HG03039 (cell line): Measurements from ENCODE around the gene TMEM169.
"Not testable (repeated sequence)": the region's sequence is repeated elsewhere in the genome, so short reads cannot be mapped to it uniquely, and the experiment has no call there.

ENCODE experiments used
- ATAC-seq: cut with Tn5 transposase; IDR thresholded peaks from one replicate; pipeline ENCODE4 v1.9.1; 2021; ENCODE audit warnings: mild to moderate bottlenecking, moderate library complexity; ENCODE audit not compliant: unreplicated experiment

Gene TMEM169

GRCh38 chr2:216071111-216071851, 10.4 kb upstream of the TMEM169 start:
- no peak for ATAC-seq

- no peak for ATAC-seq
These were observed 9.2 kb upstream of the TMEM169 start for GRCh38 chr2:216072473-216072872.

GRCh38 chr2:216073773-216074172, 7.9 kb upstream of the TMEM169 start:
- no peak for ATAC-seq

GRCh38 chr2:216074380-216074779, 7.3 kb upstream of the TMEM169 start:
- ATAC-seq: no peak

- no peak for ATAC-seq
These were observed 6.9 kb upstream of the TMEM169 start for GRCh38 chr2:216074794-216075193.

GRCh38 chr2:216075510-216076485, 5.9 kb upstream of the TMEM169 start:
- ATAC-seq: no peak

GRCh38 chr2:216078776-216079175, 2.9 kb upstream of the TMEM169 start:
- ATAC-seq: no peak

GRCh38 chr2:216080048-216080447, 1.7 kb upstream of the TMEM169 start:
- ATAC-seq: not testable (repeated sequence)

GRCh38 chr2:216081012-216081411, 707 bp upstream of the TMEM169 start:
- no peak for ATAC-seq

- ATAC-seq: no peak
These were observed 495 bp downstream of the TMEM169 start for GRCh38 chr2:216082117-216082711.

- no peak for ATAC-seq
These were observed 1.1 kb downstream of the TMEM169 start for GRCh38 chr2:216082805-216083204.

- ATAC-seq: no peak
These were observed 2.0 kb downstream of the TMEM169 start for GRCh38 chr2:216083464-216084281.

- ATAC-seq: no peak
These were observed 2.8 kb downstream of the TMEM169 start for GRCh38 chr2:216084547-216084946.

- ATAC-seq: no peak
These were observed 4.6 kb downstream of the TMEM169 start for GRCh38 chr2:216086207-216086893.

GRCh38 chr2:216090369-216090786, 8.7 kb downstream of the TMEM169 start:
- ATAC-seq: no peak

GRCh38 chr2:216092646-216093045, 10.9 kb downstream of the TMEM169 start:
- no peak for ATAC-seq

GRCh38 chr2:216094701-216095100, 13.0 kb downstream of the TMEM169 start:
- ATAC-seq: no peak

- ATAC-seq: no peak
These were observed 17.0 kb downstream of the TMEM169 start for GRCh38 chr2:216098421-216099334.

- no peak for ATAC-seq
These were observed 19.4 kb downstream of the TMEM169 start for GRCh38 chr2:216101109-216101508.
